GM13977 (cell line): Measurements from ENCODE around the gene IL32.

Source experiments
- DNase-seq: peaks from one replicate; pipeline ENCODE4 v3.0.0; 2012; ENCODE audit warnings: low spot score
- in situ Hi-C: fragments of 300-500 bp; cut with MboI; formaldehyde crosslinking; loops from one replicate; pipeline ENCODE4 v1.12.0; 2022; ENCODE audit warnings: low sequenced_read_pairs, low pct_unique_long_range_greater_than_20kb, mixed read lengths, inconsistent platforms; ENCODE audit not compliant: unreplicated experiment
- TF ChIP-seq, protein P1 (sequence below): IDR thresholded peaks from 2 replicates; pipeline ENCODE4 v1.5.1; 2012; ENCODE audit warnings: mild to moderate bottlenecking, control low read depth; ENCODE audit not compliant: insufficient read depth; ENCODE audit errors: extremely low read depth, missing control alignments

IL32 gene

DNA sequence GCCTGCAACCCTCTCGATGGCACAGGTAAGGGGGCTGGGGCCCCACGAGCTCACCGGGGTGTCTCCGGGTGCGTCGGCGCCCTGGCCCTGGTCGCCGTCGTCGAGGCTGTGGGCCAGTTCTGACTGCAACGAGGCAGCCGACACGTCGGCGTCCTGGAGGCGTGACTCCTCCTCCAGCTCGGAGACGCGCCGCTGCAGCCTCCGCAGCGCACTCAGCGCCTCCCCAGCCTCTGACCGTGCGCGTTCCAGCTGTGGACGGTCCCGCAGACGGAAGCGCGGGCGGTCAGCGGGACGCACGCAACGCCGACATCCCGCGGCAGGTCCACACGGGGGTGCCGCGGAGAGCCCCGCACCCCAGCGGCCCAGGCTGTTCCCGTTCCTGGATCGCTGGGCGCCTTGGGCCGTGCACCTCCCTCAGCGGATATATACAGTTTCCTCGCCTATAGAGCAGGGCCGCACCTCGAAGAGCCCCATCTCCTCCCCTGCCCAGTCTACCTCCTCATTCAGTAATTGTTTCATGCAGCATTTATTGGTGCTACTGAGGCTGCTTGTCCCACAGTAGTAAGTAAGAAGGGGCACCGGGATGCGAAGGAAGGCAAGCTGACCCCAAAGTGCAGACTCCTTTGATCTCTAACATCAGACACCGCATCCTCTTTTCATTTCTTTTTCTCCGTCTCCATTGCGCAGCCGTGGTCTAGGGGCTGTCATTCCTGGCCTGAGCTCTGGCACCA, 35.8 kb upstream of the IL32 start:
- TF ChIP-seq, protein P1, sequence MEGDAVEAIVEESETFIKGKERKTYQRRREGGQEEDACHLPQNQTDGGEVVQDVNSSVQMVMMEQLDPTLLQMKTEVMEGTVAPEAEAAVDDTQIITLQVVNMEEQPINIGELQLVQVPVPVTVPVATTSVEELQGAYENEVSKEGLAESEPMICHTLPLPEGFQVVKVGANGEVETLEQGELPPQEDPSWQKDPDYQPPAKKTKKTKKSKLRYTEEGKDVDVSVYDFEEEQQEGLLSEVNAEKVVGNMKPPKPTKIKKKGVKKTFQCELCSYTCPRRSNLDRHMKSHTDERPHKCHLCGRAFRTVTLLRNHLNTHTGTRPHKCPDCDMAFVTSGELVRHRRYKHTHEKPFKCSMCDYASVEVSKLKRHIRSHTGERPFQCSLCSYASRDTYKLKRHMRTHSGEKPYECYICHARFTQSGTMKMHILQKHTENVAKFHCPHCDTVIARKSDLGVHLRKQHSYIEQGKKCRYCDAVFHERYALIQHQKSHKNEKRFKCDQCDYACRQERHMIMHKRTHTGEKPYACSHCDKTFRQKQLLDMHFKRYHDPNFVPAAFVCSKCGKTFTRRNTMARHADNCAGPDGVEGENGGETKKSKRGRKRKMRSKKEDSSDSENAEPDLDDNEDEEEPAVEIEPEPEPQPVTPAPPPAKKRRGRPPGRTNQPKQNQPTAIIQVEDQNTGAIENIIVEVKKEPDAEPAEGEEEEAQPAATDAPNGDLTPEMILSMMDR, result no peak
- in situ Hi-C loops, result no loop called here
- peak; percentile 65 for DNase-seq

DNA sequence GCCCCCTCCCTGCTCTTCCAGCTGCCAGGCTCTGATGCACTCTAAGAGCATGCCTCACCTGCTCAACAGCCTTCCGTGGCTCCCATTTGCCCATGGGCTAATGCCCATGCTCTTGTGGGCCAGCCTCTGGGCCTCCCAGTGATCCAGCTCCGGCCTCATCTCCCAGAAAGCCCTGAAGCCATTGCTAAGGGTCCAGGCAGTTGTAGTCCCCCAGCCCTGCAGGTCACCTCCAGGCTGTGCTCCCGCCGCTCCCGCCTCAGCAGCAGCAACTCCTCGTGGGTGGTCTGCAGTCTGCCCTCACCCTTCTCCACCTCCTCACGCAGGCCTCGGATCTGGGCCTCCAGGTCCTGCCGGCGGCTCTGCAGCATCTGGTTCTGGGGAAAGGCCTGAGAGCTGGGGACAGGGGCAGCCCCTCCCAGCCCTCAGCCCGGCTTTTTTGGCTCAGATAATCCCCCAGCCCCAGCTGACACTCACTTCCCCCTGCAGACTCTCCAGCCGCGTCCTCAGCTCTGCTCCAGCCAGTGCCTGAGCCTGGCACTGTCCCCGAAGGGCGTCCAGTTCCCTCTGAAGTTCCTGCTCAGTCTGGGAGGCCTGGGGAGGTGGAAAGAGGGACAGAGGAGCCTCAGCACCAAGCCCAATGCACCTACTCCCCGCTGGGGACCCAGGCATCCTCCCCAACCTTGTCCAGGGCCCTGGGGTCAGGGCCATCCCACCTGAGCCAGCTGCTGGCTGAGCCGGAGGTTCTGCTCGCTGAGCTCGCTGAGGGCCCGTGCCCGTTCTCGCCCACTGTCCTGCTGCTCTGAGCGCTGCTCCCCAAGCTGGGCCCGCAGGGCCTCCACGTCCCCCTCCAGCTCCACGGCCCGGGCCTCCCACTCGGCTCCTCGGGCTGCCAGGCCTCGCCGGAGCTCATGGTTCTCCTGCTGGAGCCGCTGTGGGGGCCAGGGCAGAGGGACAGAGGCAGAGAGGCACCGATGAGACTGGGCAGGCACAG, 34.9 kb upstream of the IL32 start:
- DNase-seq, result no peak
- TF ChIP-seq, protein P1, result no peak
- in situ Hi-C loops, result no loop called here

DNA sequence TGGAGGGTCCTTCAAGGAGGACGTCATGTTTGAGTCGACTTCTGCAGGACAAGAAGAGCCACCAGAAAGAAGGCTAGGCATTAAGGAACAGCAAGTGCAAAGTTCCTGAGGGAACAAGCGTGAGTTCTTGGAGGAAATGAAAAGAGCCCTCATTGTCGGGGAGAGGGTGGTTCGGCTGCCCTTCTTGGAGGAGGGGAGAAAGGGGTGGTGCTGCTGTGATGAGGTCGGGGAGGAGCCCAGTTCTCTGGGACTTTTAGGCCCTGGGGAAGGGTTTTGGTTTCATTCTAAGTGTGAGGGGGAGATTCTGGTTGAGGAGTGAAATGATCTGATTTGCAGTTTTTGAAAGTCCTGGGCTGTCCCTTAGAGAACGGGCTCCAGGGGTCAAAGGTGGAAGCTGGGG, 32.8 kb upstream of the IL32 start:
- in situ Hi-C loops, result no loop called here
- peak; percentile 80 for DNase-seq
- TF ChIP-seq, protein P1, result no peak

DNA sequence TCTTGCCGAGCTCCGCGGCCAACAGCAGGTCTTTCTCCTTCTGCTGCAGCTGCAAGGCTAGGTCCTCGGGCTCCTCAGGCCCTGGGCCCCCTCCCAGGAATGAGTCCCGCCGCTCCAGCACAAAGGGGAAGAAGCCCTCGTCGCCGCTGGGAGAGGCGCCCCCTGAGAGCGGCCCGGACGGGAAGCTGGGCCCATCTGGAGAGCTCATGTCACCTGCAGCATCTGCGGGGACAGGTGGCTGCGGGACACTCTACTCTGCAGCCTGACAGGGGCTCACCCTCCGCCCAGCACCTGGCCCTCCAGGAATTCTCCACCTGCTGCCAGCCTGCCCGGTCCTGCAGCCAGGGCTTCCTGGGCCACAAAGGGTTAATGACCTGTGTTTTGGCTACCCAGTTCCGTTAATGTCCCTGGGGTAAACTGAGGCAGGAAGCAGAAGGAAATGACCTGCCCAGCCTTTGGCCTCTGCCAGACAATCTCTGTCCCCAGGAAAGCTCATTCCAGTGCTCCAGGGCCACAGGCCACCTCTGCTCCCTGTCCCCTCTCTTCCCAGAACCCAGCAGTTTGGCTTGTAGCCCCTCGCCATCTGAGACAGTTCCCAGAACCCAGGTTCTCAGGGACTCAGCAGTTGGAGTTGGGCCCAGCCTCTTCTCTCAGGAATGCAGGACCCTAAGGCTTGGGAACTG, 30.0 kb upstream of the IL32 start:
- DNase-seq, result no peak
- in situ Hi-C loops, result no loop called here
- TF ChIP-seq, protein P1, result no peak

DNA sequence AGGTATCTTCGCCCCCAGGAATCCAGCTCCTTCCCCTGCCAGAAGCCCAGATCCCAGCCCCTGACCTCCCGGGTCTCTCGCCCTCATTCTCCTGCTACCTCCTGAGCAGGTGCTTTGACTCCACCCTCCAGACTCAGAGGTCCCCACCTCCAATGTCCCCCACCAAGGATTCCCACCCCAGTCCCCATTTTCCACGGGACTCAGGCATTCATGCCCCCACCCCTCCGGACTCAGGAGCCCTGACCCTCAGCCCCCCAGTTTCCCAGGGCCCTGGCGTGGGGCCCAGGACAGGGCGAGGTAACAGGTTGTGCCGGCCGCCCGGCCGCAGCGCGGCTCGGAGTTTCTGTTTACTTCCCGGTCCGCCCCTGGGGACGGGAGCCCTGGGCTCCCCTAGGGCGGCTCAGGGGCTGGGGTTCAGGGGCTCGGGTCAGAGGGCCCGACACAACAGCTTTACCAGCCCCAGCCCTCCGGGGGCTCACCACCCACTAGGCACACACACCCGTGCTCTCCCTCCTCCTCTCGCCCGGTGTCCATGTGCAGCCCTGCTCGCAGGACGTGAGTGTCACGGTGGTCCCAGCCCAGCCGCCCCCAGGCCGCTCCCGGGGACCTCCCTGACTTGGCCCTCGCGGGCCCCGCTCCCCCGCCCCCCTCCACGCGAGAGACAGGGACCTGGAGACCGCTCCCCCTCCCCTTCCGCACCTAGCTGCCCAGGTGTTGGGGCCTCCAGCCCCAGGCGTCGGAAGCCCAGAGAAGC, 29.3 kb upstream of the IL32 start:
- in situ Hi-C loops, result no loop called here
- TF ChIP-seq, protein P1, result no peak
- no peak for DNase-seq

DNA sequence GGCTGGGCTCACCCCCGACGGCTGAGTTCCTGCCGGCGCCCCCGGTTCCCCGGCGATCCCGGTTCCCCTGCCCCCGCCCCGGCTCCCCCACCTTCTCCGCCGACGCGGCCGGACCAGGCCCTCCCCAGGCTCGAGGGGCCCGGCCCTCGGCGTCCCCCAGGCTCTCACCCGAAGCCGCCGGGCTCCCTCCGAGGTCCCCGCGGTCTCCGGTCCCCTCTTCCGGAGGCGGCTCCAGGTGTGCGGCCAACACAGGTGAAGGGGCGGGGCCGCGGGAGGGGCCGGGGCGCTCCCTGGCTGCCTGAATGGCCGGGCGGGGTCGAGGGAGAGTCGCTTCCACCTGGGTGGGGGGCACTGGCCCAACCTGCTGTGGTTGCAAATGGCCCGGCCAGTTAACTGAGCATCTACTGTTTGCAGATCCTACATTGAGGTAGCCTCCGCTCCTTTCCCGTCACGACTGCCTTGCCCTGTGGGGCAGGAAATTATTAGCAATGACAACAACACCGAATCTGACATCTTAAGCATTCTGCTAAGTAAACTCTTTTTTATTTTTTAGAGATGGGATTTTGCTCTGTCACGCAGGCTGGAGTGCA, 28.6 kb upstream of the IL32 start, which contains the start of gene BICDL2:
Gene BICDL2, minus strand, starts transcription at position 219 of the 590 bp plus-strand sequence. CDS start 1,448 bp downstream, outside the sequence.
- in situ Hi-C loops, result no loop called here
- no peak for DNase-seq
- TF ChIP-seq, protein P1, result no peak
